NCI-H524 treated with DMSO at 0.1 percent for 48 hours (cell line): Measurements from ENCODE around the gene DAZ2.
"Not testable (repeated sequence)": the region's sequence is repeated elsewhere in the genome, so short reads cannot be mapped to it uniquely, and the experiment has no call there.

Experiments used
- DNase-seq: peaks from one replicate; lab custom pipeline; 2025; lab: John Stamatoyannopoulos, UW

Gene DAZ2, protein sequence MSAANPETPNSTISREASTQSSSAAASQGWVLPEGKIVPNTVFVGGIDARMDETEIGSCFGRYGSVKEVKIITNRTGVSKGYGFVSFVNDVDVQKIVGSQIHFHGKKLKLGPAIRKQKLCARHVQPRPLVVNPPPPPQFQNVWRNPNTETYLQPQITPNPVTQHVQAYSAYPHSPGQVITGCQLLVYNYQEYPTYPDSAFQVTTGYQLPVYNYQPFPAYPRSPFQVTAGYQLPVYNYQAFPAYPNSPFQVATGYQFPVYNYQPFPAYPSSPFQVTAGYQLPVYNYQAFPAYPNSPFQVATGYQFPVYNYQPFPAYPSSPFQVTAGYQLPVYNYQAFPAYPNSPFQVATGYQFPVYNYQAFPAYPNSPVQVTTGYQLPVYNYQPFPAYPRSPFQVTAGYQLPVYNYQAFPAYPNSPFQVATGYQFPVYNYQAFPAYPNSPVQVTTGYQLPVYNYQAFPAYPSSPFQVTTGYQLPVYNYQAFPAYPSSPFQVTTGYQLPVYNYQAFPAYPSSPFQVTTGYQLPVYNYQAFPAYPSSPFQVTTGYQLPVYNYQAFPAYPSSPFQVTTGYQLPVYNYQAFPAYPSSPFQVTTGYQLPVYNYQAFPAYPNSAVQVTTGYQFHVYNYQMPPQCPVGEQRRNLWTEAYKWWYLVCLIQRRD

DNA sequence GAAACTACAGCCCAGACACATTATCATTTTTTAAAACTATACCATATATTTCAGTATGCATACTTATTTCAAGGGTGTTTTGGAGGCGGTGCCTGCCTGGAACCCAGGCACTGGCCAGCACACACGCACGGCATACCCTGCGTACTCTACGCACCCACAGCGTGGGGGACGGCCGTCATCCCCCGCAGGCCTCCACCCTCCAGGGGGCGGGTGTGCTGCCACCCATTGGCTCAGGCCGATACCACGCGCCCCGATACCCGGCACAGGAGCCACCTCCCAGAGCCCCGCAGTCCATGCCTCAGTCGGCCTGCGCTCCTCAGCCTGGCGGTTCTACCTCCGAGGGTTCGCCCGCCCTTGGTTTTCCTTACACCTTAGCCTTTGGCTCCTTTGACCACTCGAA, at the start of gene DAZ2:
DAZ2 (plus strand) TSS at position 301 of the 400 bp plus-strand sequence. CDS start 208 bp downstream, outside the sequence.
- DNase-seq = not testable (repeated sequence)

DNA sequence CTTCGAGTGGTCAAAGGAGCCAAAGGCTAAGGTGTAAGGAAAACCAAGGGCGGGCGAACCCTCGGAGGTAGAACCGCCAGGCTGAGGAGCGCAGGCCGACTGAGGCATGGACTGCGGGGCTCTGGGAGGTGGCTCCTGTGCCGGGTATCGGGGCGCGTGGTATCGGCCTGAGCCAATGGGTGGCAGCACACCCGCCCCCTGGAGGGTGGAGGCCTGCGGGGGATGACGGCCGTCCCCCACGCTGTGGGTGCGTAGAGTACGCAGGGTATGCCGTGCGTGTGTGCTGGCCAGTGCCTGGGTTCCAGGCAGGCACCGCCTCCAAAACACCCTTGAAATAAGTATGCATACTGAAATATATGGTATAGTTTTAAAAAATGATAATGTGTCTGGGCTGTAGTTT, 20.4 kb upstream of the DAZ2 start, which contains the start of gene DAZ1:
DAZ1 (minus strand) TSS at position 101 of the 400 bp plus-strand sequence. CDS start 208 bp downstream, outside the sequence.
- DNase-seq = not testable (repeated sequence)

DNA sequence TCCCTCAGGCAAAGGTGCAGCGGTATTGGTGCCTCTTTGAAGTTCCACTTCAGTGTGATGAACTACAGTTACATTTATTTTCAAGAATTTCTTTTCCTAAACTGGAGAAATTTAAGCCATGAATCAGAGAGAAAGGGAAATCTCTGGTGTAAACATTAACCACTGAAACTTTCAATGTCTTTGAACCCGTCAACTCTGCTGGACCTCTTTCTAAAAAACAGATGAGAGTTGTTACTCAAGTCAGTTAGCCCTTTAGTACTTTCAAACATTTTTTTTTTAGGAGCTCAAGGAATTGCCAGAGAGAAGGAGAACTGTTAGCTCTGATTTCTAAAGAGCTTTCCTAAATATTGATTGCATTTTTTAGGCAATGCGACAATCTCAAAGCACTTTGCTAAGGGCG, 11.9 kb upstream of the DAZ2 start:
- not testable (repeated sequence) for DNase-seq

DNA sequence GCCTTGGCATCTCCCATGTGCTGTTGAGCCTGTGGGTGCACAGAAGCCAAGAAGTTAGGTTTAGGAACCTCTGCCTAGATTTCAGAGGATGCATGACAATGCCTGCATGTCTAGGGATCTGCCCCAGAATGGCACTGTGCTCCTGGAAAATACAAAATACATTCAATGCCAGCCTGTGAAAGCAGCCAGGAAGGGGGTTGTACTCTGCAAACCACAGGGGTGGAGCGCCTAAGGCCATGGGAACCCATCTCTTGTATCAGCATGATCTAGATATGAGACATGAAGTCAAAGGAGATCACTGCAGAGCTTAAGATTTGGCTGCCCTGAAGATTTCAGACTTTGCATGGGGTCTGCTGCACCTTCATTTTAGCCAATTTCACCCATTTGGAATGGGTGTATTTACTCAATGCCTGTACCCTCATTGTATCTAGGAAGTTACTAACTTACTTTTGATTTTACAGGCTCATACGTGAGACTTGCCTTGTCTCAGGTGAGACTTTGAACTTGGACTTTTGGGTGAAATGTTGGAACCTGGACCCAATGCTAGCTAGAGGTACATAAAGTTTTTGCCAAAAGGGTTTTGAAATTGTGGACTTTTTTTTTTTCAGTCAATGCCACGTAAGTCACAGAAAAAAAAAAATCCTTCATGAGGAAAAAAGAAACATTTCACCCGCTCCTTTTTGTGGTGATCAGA, 9.4 kb upstream of the DAZ2 start:
- not testable (repeated sequence) for DNase-seq

DNA sequence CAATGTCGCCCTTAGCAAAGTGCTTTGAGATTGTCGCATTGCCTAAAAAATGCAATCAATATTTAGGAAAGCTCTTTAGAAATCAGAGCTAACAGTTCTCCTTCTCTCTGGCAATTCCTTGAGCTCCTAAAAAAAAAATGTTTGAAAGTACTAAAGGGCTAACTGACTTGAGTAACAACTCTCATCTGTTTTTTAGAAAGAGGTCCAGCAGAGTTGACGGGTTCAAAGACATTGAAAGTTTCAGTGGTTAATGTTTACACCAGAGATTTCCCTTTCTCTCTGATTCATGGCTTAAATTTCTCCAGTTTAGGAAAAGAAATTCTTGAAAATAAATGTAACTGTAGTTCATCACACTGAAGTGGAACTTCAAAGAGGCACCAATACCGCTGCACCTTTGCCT, 8.7 kb upstream of the DAZ2 start:
- not testable (repeated sequence) for DNase-seq
